Measurements from ENCODE around the gene PTTG1IP2. TPM values are rescaled to one million over a fixed set of nuclear protein-coding genes. Genes with fewer than 3 reads are reported as not detected.

PTTG1IP2 gene
- total RNA-seq, 1 experiment from 2014 or later, result not detected

DNA sequence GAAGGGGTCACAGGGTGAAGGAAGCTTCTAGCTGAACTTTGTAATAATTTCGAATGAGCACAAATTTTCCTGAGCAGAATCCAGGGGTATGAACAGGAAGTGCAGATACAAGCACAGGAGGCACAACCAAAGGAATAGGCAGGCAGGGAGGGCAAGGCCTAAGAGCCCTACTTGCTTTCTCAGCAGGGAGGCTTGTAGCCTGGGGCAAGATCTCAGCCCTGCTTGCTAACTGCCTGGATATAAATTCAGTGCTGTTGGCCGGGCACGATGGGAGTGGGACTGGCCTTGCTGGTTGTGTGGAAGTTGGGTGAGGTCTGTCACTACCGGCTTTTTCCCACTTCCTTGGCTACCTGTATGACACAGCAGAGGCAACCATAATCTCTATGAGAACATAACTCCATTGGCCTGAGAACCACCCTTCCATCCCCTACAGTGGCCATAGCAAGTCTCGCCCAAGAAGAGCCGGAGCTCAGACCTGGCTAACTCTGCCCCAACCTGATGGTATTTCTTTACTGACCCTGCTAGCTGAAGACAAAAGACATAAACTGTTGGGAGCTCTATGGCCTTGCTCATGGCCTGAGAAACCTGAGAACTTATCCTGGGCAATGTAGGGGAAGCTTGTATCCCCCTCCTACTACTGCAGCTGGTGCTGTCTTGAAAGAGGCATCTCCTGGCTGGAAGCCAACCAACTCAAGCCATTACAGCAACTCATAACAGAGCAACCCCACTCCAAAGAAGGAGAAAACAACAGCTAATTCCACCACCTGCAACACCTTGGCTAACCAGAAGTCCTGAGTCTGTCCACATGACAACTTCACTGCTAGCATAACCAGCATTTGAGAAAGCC is 38.6 kb upstream of the PTTG1IP2 start:
- Histone ChIP-seq H2BK12ac (ENCODE audit: insufficient read length, low read depth, low read length) (no peak overlapping the region), H4K5ac (ENCODE audit: insufficient read length, low read depth, low read length) (no peak overlapping the region), H3K4me1 (ENCODE audit: insufficient read depth, low read length) (no peaks in the 10 kb centered on the region), H2BK15ac (ENCODE audit: low read depth, low read length) (no peak overlapping the region), H3K9me3 (ENCODE audit: control insufficient read depth, low read depth, low read length) (peaks cover 9% of the 10 kb centered on the region), H3K27me3 (ENCODE audit: insufficient read depth, low read length) (no peaks in the 10 kb centered on the region), H4K91ac (ENCODE audit: insufficient read length, low read depth, low read length) (no peak overlapping the region), H2BK120ac (ENCODE audit: low read depth, low read length, poor library complexity, severe bottlenecking) (no peak overlapping the region), H3K23me2 (ENCODE audit: insufficient read length, low read depth, low read length, poor library complexity, severe bottlenecking) (no peaks in the 10 kb centered on the region), H3K79me2 (ENCODE audit: insufficient read depth, low read length) (no peaks in the 10 kb centered on the region), H3K9ac (ENCODE audit: extremely low read depth, insufficient read length, low read length) (no peak overlapping the region), H3K79me1 (ENCODE audit: insufficient read depth, low read depth, low read length, poor library complexity, severe bottlenecking) (no peaks in the 10 kb centered on the region), H3K4me2 (ENCODE audit: insufficient read depth, insufficient read length, low read length) (no peak overlapping the region), H2AFZ (ENCODE audit: low read length) (no peak overlapping the region), H3K18ac (ENCODE audit: insufficient read length, low read depth, low read length) (no peak overlapping the region), H4K20me1 (ENCODE audit: control insufficient read depth, insufficient read depth, insufficient read length) (no peaks in the 10 kb centered on the region), H4K8ac (replicated peaks; ENCODE audit: insufficient read length, low read depth, low read length) (no peak overlapping the region), H2AK5ac (ENCODE audit: insufficient read length, low read length) (no peak overlapping the region), H2BK5ac (ENCODE audit: insufficient read length, low read length) (no peak overlapping the region), H3K23ac (ENCODE audit: insufficient read length, low read depth, low read length) (no peak overlapping the region), H3K56ac (ENCODE audit: insufficient read length, low read depth, low read length) (no peak overlapping the region), H3T11ph (ENCODE audit: low read length) (no peak overlapping the region), H3K14ac (ENCODE audit: insufficient read depth, low read length) (no peak overlapping the region), H2BK20ac (ENCODE audit: low read depth, low read length, poor library complexity, severe bottlenecking) (no peak overlapping the region), H3K27ac (ENCODE audit: insufficient read length, low read depth, low read length) (no peak overlapping the region), H3K4ac (ENCODE audit: low read depth, low read length) (no peak overlapping the region)
- H3K4me3 Mint-ChIP-seq, result no peak overlapping the region
- H3K9me3 Mint-ChIP-seq, result peaks cover 12 to 17% of the 10 kb centered on the region in 2 experiments; a peak in 4 of 5 replicates
- peak overlapping the region in 1 of 3 experiments; percentile 14; a peak in 1 of 7 replicates for H3K27ac Mint-ChIP-seq
- peak; percentile 50 for DNase-seq
- TF ChIP-seq, protein P1, sequence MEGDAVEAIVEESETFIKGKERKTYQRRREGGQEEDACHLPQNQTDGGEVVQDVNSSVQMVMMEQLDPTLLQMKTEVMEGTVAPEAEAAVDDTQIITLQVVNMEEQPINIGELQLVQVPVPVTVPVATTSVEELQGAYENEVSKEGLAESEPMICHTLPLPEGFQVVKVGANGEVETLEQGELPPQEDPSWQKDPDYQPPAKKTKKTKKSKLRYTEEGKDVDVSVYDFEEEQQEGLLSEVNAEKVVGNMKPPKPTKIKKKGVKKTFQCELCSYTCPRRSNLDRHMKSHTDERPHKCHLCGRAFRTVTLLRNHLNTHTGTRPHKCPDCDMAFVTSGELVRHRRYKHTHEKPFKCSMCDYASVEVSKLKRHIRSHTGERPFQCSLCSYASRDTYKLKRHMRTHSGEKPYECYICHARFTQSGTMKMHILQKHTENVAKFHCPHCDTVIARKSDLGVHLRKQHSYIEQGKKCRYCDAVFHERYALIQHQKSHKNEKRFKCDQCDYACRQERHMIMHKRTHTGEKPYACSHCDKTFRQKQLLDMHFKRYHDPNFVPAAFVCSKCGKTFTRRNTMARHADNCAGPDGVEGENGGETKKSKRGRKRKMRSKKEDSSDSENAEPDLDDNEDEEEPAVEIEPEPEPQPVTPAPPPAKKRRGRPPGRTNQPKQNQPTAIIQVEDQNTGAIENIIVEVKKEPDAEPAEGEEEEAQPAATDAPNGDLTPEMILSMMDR (conservative IDR thresholded peaks at IDR 0.05), result no peak
- H3K4me1 Mint-ChIP-seq, result peaks cover 0 to 8% of the 10 kb centered on the region in 2 experiments; a peak in 2 of 4 replicates
- 0 out of 2 replicates have a peak, but pooled peaks cover 1% of the 10 kb centered on the region for H3K27me3 Mint-ChIP-seq (ENCODE audit: low read depth)
- WGBS (ENCODE audit: extremely low coverage, insufficient read length, low lambda C conversion rate), result no CpG with 5 or more reads among the region's 6 CpGs
- H3K36me3 Mint-ChIP-seq (ENCODE audit: insufficient read depth in 1 of 3, low read depth in 3 of 3), result peaks cover 2 to 13% (median 3%) of the 10 kb centered on the region in 3 experiments; a peak in 5 of 7 replicates

Data from H9 (cell line).